GM18868 (cell line): ENCODE measurements around the gene ZNF526.

Source experiments
- ATAC-seq: cut with Tn5 transposase; IDR thresholded peaks from one replicate; pipeline ENCODE4 v1.9.1; 2021; ENCODE audit warnings: mild to moderate bottlenecking, moderate library complexity; ENCODE audit not compliant: unreplicated experiment

The ZNF526 gene

DNA sequence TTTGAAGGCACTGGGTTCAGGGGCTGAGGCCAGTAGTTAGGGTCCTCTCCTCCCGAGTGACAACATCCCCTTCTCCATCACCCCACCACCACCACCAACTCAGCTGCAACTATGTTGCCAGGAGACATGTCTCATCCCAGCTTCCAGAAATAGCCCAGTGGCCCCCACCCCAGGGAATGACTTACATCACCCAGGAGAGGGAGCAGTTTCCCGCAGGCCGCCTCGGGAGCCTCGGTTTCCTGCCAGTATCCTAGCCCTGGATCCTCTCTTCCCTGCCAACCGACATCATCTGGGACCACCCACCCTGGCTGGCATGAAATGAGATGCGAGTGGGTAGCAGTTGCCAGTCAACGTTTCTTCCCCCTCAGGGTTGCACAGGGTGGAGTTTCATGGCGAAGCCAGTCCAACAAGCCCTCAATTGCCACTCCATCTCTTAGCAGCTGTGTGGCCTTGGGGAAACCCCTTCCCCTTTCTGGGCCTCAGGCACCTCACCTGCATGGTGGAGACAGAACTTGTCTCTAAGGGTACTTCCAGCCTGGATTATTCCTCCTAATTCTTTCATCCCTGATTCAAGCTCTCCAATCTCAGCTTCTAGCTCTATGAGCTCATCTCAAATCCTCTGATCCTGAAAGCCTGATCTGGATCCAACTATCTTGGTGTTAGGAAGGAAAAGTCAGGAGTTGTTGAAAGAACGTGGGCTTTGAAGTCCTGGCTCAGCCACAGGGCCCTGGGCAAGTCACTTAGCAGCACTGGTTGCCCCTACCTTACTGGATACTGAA, 26.2 kb downstream of the ZNF526 start:
- ATAC-seq: no peak

DNA sequence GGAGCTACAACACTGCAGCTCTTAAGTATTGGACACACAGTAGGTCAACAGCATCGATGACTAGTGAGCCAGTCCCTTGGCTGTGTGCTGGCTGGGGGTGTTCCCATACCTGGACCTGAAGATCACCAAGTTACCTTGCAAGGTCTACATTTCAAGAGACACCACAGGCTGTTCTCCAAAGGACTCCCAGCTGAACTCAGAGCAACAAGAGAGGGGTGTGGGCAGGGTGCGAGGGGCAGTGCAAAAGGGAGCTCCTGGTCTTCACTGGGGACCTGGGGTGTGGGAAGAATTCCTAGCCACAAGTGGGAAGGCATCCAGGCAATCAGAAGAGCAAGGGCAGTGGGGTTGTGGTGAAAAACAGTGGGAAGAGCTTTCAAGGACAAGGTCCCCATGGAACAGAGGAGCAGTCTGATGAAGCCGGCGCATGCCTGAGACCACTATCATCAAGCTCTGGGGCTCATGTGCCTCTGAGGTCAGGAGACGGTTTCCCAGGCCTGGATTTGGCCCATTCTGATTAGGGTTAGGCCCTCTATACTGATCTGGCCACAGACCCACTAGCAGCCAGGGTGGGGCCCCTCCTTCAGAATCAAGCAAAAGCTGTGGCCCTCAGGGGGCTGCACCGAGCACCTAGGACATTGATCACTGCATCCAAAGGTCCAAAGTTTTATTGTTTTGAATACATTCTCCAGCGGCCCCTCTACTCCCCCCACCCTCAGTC, 27.0 kb downstream of the ZNF526 start:
- no peak for ATAC-seq

DNA sequence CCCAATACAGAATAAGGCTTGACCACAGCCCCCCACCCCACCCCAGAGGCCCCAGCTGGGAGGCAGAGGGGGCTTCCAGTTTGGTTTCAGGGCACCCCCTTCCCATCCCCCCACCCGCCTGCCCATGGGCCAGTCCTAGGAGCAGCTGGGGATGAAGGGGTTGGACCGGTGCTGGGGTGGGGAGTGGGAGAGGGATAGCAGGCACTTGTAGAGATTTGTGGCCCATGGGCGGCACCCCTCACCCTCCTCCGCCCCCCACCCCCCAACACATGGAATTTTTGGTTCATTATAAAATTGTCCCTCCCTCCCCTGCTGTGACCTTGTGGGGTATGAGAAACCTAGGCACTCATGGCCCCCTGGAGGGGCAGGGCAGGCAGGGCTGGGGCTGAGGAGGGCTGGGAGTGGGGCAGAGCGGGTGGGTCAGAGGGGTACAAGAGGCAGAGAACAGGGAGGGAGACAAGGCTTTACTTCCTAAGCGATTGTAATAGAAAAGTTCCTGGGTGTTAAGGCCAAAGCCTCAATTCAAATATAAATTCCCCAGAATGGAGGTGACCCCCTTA, 27.6 kb downstream of the ZNF526 start:
- ATAC-seq: no peak

DNA sequence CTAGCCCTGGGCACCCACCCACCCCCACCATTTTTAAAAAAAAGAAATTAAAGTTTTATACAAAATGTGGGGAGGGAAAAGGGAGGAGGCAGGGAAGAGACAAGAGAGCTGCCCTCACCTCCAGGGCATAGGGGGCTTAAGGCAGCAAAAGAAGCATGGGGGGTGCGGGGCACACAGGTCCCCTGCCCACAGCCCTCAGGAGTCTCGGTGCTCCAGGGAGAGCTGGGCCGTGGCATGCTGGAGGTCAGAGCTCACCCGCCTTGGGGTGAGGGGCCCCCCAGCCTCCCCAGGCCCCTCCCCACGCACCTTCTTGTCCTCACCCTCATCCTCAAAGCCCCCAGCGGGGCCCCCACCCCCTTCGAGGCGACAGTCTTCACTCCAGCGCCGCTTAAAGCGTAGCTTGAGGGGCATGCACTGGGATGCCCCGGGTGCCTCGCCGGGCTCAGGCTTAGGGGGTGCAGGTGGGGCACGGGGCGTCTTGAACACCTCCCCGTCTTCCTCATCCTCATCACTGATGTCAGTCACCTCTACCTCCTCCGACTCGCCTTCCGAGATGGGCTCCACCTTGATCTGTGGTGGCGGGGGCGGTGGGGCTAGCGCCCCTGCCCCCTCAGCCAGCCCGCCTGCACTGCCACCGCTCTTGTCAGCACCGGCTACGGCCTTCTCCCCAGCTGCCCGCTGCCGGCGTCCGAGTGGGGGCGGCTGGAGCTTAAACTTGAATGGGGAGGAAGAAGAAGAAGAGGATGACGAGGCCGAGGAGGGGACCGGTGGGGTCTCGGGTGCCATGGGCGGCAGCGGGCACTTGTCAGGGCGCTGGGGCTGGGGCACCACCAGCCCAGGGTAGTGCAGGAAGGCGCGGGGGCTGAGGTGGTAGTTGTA, 28.4 kb downstream of the ZNF526 start:
- ATAC-seq: no peak

- ATAC-seq: no peak
Observed at GRCh38 chr19:42249149-42249750, 29.1 kb downstream of the ZNF526 start.

- ATAC-seq: no peak
Observed at GRCh38 chr19:42249769-42250168, 29.7 kb downstream of the ZNF526 start.

GRCh38 chr19:42250183-42250665, 30.1 kb downstream of the ZNF526 start:
- no peak for ATAC-seq

DNA sequence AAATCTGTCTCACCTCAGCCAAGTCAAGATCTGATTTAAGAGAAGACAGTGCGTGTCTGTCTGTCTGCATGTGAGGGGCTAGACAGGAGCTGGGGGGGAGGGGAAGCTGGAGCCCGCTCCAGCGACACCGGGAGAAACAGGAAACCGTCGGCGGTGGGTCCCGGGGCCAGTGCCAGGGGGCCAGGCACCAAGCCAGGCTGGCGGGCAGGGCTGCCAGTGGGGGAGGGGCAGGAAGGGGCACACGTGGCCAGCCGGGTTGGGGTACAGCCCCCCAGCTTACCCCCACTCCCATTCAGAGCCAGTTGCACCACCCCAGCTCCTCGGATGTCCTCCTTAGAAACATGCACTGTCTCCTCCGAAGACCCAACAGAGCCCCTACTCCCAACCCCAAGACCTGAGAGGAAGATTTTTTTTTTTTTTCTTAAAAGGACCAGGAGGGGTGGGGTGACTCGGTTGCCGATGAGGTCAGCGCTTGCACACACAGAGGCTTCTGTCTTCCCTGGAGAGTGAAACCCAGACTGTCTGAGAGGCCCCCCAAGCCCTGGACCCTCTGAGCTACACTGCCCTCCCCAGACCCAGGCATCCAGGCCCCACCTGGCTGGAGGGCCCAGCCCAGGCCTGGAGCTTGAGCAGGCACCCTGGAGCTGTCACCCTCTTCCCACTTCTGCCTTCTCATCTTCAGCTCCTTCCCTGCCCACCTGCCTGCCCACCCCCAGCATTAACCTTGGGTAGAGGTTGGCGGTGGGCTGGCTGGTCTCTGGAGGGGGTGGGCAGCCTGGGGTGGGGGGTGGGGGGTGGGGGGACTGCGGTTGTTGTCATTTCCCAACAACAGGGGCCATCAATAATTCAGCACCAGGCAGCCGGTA, 30.8 kb downstream of the ZNF526 start:
- no peak for ATAC-seq

- no peak for ATAC-seq
Observed at GRCh38 chr19:42251572-42252358, 31.7 kb downstream of the ZNF526 start.

- no peak for ATAC-seq
Observed at GRCh38 chr19:42252365-42253244, 32.5 kb downstream of the ZNF526 start.

GRCh38 chr19:42253245-42254088, 33.4 kb downstream of the ZNF526 start:
- ATAC-seq: no peak

GRCh38 chr19:42254089-42254849, 34.2 kb downstream of the ZNF526 start:
- no peak for ATAC-seq

DNA sequence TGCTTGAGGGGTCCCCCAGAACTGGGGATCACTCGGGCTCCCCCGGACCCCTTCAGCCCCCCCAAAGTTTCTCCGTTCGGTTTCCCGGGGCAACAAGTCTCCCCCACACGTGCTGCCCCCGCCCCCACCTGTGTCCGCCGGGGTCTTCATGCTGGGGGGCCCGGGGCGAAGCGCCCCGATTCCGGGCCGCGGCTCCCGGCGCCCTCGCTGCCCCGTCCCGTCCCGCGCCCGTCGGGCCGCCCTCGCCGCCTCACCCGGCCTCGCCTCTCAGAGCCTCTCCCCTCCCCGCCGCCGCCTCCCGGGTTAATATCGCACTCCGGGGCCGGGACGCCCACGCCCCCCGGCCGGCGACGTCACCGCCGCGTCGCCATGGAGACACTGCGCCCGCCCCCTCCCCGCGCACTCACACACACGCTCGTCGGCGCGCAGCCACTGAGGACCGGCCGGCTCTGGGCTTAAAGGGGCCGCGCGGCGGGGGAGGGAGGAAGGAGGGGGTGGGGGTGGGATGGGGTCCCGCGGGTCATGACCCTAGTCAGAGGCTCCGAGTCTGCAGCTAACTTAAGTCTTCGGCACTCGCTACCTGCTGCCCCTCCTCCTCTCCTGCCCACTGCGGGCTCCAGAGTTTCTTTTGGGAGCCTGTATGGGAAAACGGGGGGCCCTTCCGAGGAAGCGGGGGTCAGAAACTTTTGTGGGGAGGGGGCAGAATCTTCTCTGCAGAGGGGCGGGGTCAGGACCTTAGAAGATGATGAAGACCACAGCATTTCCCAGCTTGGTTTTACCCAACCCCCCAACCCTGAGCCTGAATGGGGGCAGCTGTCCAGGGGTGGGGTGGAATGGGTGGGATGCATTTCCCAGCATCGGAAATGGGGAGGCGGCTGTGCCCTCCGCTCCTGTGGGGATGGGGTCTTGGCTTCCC, 35.0 kb downstream of the ZNF526 start, which contains the start of gene ERF:
TSS of gene ERF (minus strand) at position 279 of the 916 bp plus-strand sequence. CDS start at position 150, 129 bp downstream.
- ATAC-seq: peak; percentile 69

DNA sequence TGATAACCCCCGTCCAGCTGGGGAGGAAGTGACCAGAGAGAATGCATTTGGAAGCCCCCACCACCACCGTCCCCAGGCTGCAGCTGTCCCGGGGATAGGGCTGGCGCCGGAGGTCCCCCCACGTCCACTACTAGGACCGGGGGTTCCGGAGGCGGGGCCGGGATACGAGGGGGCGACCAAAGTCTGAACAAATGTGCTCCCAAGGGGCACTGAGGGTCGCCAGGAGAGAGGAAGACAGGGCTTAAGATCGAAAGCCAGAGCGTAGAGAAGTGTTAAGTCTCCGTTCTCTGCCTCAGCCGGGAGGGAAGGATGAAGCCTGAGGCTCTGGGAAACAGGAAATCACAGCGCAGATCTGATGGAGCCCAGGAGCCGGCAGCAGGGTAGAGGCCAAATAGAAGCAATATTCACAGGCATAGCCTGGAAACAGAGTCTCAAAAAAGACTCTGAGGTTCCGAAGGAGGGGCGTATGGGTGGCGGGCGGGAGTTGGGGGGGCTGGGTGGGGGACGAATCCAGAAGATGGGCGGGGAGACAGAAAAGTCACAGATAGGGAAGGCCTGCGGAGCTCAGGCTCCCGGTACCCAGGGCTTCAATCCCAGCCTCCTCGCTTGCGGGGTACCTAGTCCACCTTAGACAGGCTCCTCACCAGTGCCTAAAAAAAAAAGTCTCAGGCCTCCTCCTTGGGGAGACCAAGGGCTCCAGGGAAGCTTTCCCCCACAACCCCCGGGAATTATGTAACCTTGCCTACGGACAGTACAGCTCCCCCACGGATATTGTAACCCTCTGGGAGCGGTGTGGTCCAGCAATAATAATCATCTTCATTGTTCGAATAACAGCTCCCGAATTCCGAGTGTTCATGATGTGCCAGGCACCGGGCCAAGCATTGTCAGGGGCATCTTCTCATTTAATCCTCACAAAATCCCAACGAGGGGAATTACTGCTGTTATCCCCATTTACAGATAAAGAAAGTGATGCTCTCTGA, 35.9 kb downstream of the ZNF526 start:
- ATAC-seq: no peak
